Neural cell (in vitro differentiated cells): ENCODE results near the gene ZGLP1. TPM values are rescaled to one million over a fixed set of nuclear protein-coding genes. Genes with fewer than 3 reads are reported as not detected.

Experiments
- H2AFZ ChIP-seq: fragments of 200-600, 300-800 bp; sonication (generic), shearing (Covaris generic); 2 replicates; pipeline ENCODE4 v1.6.0; 2014; ENCODE audit warnings: low read depth, mild to moderate bottlenecking, antibody characterized with exemption, low read length, moderate library complexity
- H3F3A ChIP-seq: fragments of 200-600 bp; shearing (Covaris generic); 2 replicates; pipeline ENCODE4 v1.6.1; 2016; ENCODE audit warnings: mild to moderate bottlenecking, moderate library complexity, mixed read lengths, antibody characterized with exemption, low read length; ENCODE audit not compliant: insufficient read depth, poor library complexity, severe bottlenecking
- H3K27ac ChIP-seq: fragments of 200-600, 300-800 bp; sonication (generic), shearing (Covaris generic); 2 replicates; pipeline ENCODE4 v1.5.1; 2014; ENCODE audit warnings: mild to moderate bottlenecking, low read length, moderate library complexity
- H3K27me3 ChIP-seq: fragments of 300-800, 200-600 bp; sonication (generic), shearing (Covaris generic); 2 replicates; pipeline ENCODE4 v1.6.0; 2014; ENCODE audit warnings: mild to moderate bottlenecking, low read depth, low read length, moderate library complexity; ENCODE audit not compliant: insufficient read depth
- H3K36me3 ChIP-seq: fragments of 300-800, 200-600 bp; sonication (generic), shearing (Covaris generic); 2 replicates; pipeline ENCODE4 v1.5.1; 2014; ENCODE audit warnings: mild to moderate bottlenecking, antibody characterized with exemption, low read length, moderate library complexity; ENCODE audit not compliant: insufficient read depth
- H3K4me2 ChIP-seq: fragments of 300-800, 200-600 bp; sonication (generic), shearing (Covaris generic); 2 replicates; pipeline ENCODE4 v1.6.0; 2014; ENCODE audit warnings: mild to moderate bottlenecking, low read length
- H3K4me3 ChIP-seq: fragments of 300-800, 200-600 bp; sonication (generic), shearing (Covaris generic); 2 replicates; pipeline ENCODE4 v1.5.1; 2014; ENCODE audit warnings: mild to moderate bottlenecking, low read length, moderate library complexity
- H3K79me2 ChIP-seq: fragments of 200-600 bp; shearing (Covaris generic); replicated peaks from 2 replicates; pipeline ENCODE4 v1.6.0; 2014; ENCODE audit warnings: mild to moderate bottlenecking, low read length, moderate library complexity; ENCODE audit not compliant: insufficient read depth
- H3K9ac ChIP-seq: fragments of 300-800, 200-600 bp; sonication (generic), shearing (Covaris generic); 2 replicates; pipeline ENCODE4 v1.6.1; 2016; ENCODE audit warnings: mild to moderate bottlenecking, low read length, mixed read lengths
- H3K9me2 ChIP-seq: fragments of 200-600 bp; shearing (Covaris generic); 2 replicates; pipeline ENCODE4 v1.6.1; 2016; ENCODE audit warnings: mild to moderate bottlenecking, low read length, mixed read lengths; ENCODE audit not compliant: insufficient read depth
- H3K9me3 ChIP-seq: fragments of 200-600, 300-800 bp; sonication (generic), shearing (Covaris generic); 2 replicates; pipeline ENCODE4 v1.6.1; 2016; ENCODE audit warnings: mild to moderate bottlenecking, mixed run types, low read length, moderate library complexity, mixed read lengths
- H4K20me1 ChIP-seq: fragments of 200-600 bp; shearing (Covaris generic); 2 replicates; pipeline ENCODE4 v1.6.1; 2016; ENCODE audit warnings: mild to moderate bottlenecking, mixed run types; ENCODE audit not compliant: insufficient read depth
- EP300 ChIP-seq: fragments of 450-650 bp; conservative IDR thresholded peaks from 2 replicates; pipeline ENCODE4 v1.6.1; 2014; ENCODE audit warnings: antibody characterized with exemption, mild to moderate bottlenecking, moderate library complexity; ENCODE audit not compliant: poor library complexity, severe bottlenecking
- EZH2 ChIP-seq: fragments of 200-600, 300-800 bp; shearing (Covaris generic), sonication (generic); IDR thresholded peaks from 2 replicates; pipeline ENCODE4 v1.6.1; 2014; ENCODE audit warnings: antibody characterized with exemption, low read length, borderline replicate concordance, mild to moderate bottlenecking; ENCODE audit not compliant: insufficient read depth, poor library complexity, severe bottlenecking
- MXI1 ChIP-seq: fragments of 450-650 bp; conservative IDR thresholded peaks from 2 replicates; pipeline ENCODE4 v1.6.1; 2014; ENCODE audit warnings: antibody characterized with exemption, mild to moderate bottlenecking; ENCODE audit not compliant: poor library complexity, severe bottlenecking
- POLR2AphosphoS5 ChIP-seq: IDR thresholded peaks from 2 replicates; pipeline ENCODE4 v1.6.1; 2012
- RAD21 ChIP-seq: fragments of 450-650 bp; conservative IDR thresholded peaks from 2 replicates; pipeline ENCODE4 v1.6.1; 2014; ENCODE audit warnings: antibody characterized with exemption, mild to moderate bottlenecking, moderate library complexity
- SMC3 ChIP-seq: fragments of 450-650 bp; conservative IDR thresholded peaks from 2 replicates; pipeline ENCODE4 v1.6.1; 2014; ENCODE audit warnings: antibody characterized with exemption, mild to moderate bottlenecking, moderate library complexity; ENCODE audit not compliant: poor library complexity
- TAF1 ChIP-seq: IDR thresholded peaks from 2 replicates; pipeline ENCODE4 v1.6.1; 2012; ENCODE audit warnings: low read depth
- polyA plus RNA-seq: library from polyadenylated mRNA; depleted of rRNA; stranded (reverse); fragments of >200 nt; gene quantifications from 2 replicates; pipeline ENCODE4 v1.2.3, GENCODE V29; 2014
- TF ChIP-seq, protein P1 (sequence below): fragments of 450-650 bp; IDR thresholded peaks from 2 replicates; pipeline ENCODE4 v1.5.1; 2014; ENCODE audit warnings: antibody characterized with exemption, mild to moderate bottlenecking, moderate library complexity; ENCODE audit not compliant: poor library complexity, severe bottlenecking
- TF ChIP-seq, protein P2 (sequence below): IDR thresholded peaks from 2 replicates; pipeline ENCODE4 v1.6.1; 2012; ENCODE audit warnings: borderline replicate concordance

The ZGLP1 gene
- polyA plus RNA-seq, 1 donor from 2014 or later: 22.8 TPM

DNA sequence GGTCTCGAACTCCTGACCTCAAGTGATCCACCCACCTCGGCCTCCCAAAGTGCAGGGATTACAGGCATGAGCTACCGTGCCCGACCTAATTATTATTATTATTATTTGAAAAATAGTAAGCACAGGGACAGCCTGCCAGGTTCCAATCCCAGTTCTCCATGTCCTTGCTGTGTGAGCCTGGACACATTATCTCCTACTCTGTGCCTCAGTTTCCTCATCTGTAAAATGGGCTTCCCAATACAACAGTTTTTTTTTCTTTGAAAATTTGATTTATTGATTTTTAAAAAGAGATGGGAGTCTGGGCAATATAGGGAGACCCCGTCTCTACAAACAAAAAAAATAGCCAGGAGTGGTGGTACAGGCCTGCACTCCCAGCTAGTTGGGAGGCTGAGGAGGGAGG lies 3.3 kb downstream of the ZGLP1 start:
- Histone ChIP-seq H3K4me3 (no peak overlapping the region), H3K36me3 (no peaks in the 10 kb centered on the region), H2AFZ (no peak overlapping the region), H3K4me2 (no peak overlapping the region), H3K9ac (no peak overlapping the region), H3F3A (no peaks in the 10 kb centered on the region), H4K20me1 (no peaks in the 10 kb centered on the region), H3K9me3 (no peaks in the 10 kb centered on the region), H3K27me3 (no peaks in the 10 kb centered on the region), H3K9me2 (no peaks in the 10 kb centered on the region), H3K79me2 (no peaks in the 10 kb centered on the region), H3K27ac (no peak overlapping the region)
- no peak for TF ChIP-seq MXI1
- TF ChIP-seq TAF1: no peak
- no peak for TF ChIP-seq EP300
- TF ChIP-seq EZH2: no peak
- TF ChIP-seq, protein P1, sequence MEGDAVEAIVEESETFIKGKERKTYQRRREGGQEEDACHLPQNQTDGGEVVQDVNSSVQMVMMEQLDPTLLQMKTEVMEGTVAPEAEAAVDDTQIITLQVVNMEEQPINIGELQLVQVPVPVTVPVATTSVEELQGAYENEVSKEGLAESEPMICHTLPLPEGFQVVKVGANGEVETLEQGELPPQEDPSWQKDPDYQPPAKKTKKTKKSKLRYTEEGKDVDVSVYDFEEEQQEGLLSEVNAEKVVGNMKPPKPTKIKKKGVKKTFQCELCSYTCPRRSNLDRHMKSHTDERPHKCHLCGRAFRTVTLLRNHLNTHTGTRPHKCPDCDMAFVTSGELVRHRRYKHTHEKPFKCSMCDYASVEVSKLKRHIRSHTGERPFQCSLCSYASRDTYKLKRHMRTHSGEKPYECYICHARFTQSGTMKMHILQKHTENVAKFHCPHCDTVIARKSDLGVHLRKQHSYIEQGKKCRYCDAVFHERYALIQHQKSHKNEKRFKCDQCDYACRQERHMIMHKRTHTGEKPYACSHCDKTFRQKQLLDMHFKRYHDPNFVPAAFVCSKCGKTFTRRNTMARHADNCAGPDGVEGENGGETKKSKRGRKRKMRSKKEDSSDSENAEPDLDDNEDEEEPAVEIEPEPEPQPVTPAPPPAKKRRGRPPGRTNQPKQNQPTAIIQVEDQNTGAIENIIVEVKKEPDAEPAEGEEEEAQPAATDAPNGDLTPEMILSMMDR: no peak
- no peak for TF ChIP-seq SMC3
- TF ChIP-seq RAD21: no peak
- TF ChIP-seq, protein P2, sequence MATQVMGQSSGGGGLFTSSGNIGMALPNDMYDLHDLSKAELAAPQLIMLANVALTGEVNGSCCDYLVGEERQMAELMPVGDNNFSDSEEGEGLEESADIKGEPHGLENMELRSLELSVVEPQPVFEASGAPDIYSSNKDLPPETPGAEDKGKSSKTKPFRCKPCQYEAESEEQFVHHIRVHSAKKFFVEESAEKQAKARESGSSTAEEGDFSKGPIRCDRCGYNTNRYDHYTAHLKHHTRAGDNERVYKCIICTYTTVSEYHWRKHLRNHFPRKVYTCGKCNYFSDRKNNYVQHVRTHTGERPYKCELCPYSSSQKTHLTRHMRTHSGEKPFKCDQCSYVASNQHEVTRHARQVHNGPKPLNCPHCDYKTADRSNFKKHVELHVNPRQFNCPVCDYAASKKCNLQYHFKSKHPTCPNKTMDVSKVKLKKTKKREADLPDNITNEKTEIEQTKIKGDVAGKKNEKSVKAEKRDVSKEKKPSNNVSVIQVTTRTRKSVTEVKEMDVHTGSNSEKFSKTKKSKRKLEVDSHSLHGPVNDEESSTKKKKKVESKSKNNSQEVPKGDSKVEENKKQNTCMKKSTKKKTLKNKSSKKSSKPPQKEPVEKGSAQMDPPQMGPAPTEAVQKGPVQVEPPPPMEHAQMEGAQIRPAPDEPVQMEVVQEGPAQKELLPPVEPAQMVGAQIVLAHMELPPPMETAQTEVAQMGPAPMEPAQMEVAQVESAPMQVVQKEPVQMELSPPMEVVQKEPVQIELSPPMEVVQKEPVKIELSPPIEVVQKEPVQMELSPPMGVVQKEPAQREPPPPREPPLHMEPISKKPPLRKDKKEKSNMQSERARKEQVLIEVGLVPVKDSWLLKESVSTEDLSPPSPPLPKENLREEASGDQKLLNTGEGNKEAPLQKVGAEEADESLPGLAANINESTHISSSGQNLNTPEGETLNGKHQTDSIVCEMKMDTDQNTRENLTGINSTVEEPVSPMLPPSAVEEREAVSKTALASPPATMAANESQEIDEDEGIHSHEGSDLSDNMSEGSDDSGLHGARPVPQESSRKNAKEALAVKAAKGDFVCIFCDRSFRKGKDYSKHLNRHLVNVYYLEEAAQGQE: no peak
- TF ChIP-seq POLR2AphosphoS5: no peak

DNA sequence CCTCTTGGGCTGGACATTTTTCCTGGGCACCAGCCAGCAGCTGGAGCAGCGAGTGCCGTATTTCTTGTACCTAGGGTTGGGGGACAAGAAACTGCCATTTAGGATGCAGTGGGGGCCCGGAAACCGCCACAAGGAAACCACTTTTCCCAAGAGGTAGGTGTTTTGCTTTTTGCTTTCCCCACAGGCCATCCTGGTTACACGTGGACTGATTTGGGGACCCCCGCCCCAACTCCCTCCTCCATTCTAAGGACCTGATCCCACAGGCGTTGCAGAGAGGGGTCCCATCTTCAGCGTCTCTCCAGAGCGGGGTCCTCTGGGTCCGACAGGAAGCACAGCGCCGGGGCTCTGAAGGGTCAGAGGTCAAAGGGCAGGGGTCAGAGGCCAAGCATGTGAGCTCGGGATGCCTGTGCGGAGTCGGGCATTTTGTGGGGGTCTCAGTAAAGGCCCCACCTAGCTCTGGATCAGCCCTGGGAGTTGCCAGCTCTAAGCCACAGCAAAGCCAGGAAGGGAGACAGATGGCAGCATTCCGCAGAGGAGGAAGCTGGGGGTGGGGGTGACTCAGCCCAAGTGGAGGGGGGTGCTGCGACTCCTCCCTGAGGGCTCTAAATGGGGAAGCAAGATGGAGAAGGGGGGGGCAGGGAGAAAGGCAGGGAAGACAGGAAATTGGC lies 4.3 kb downstream of the ZGLP1 start:
- Histone ChIP-seq H3K79me2 (no peaks in the 10 kb centered on the region), H4K20me1 (no peaks in the 10 kb centered on the region), H3K9me3 (no peaks in the 10 kb centered on the region), H3K4me2 (no peak overlapping the region), H3K4me3 (no peak overlapping the region), H3K9me2 (no peaks in the 10 kb centered on the region), H3F3A (no peaks in the 10 kb centered on the region), H3K27ac (no peak overlapping the region), H3K9ac (no peak overlapping the region), H3K36me3 (no peaks in the 10 kb centered on the region), H3K27me3 (no peaks in the 10 kb centered on the region), H2AFZ (no peak overlapping the region)
- TF ChIP-seq EZH2 (no peak), EP300 (no peak), TAF1 (no peak), SMC3 (no peak), MXI1 (no peak)
- TF ChIP-seq, protein P1: no peak
